ENCODE data around the gene WNK3.

- TF ChIP-seq REST (IDR thresholded peaks at IDR 0.05; ENCODE audit: unreplicated experiment) (no peak), CTCF (conservative IDR thresholded peaks at IDR 0.05; ENCODE audit: low read depth in 2 of 2) (no peak), EZH2 (IDR thresholded peaks at IDR 0.05; ENCODE audit: low read depth, unreplicated experiment) (no peak), EZH2phosphoT487 (IDR thresholded peaks at IDR 0.05; ENCODE audit: unreplicated experiment) (no peak), STAT1 (IDR thresholded peaks at IDR 0.05; ENCODE audit: unreplicated experiment) (no peak)
These were observed 66.1 kb downstream of the WNK3 start for GRCh38 chrX:54291758-54292157.
